SK-N-SH treated with all-trans-retinoic acid at 6 μM for 48 hours (cell line): ENCODE measurements around the gene CCL4.

Experiments used
- ATAC-seq: fragments of 200-7000 bp; cut with Tn5 transposase; 3 replicates; pipeline ENCODE4 v1.9.1; 2020; ENCODE audit warnings: mild to moderate bottlenecking, moderate library complexity
- ARNTL ChIP-seq: fragments of 450-650 bp; formaldehyde crosslinking; IDR thresholded peaks from 2 replicates; pipeline ENCODE4 v1.5.0; 2020; ENCODE audit warnings: low read depth, mild to moderate bottlenecking, moderate library complexity, borderline replicate concordance
- BACH2 ChIP-seq: fragments of 250-450 bp; sonication (Bioruptor Pico); IDR thresholded peaks from 2 replicates; pipeline ENCODE4 v1.9.0; 2021; ENCODE audit warnings: mild to moderate bottlenecking, borderline replicate concordance
- CSDC2 ChIP-seq: fragments of 250-450 bp; sonication (Bioruptor Pico); IDR thresholded peaks from 2 replicates; pipeline ENCODE4 v1.5.0; 2020; ENCODE audit warnings: mild to moderate bottlenecking, moderate library complexity
- ESRRG ChIP-seq: fragments of 250-450 bp; sonication (Bioruptor Pico); IDR thresholded peaks from 2 replicates; pipeline ENCODE4 v1.6.1; 2021; ENCODE audit warnings: mild to moderate bottlenecking
- GLIS3 ChIP-seq: fragments of 250-450 bp; sonication (Bioruptor Pico); IDR thresholded peaks from 2 replicates; pipeline ENCODE4 v1.5.0; 2020; ENCODE audit warnings: mild to moderate bottlenecking, moderate library complexity
- ISL1 ChIP-seq: fragments of 250-450 bp; sonication (Bioruptor Pico); IDR thresholded peaks from 2 replicates; pipeline ENCODE4 v2.1.2; 2022; ENCODE audit warnings: mild to moderate bottlenecking, moderate library complexity
- OSR1 ChIP-seq: fragments of 250-450 bp; sonication (Bioruptor Pico); IDR thresholded peaks from 2 replicates; pipeline ENCODE4 v1.8.0; 2022; ENCODE audit warnings: moderate library complexity, mild to moderate bottlenecking, inconsistent platforms
- PPARA ChIP-seq: fragments of 250-450 bp; sonication (Bioruptor Pico); IDR thresholded peaks from 2 replicates; pipeline ENCODE4 v1.5.0; 2020; ENCODE audit warnings: mild to moderate bottlenecking, borderline replicate concordance
- RARB ChIP-seq: fragments of 250-450 bp; sonication (Bioruptor Pico); IDR thresholded peaks from 2 replicates; pipeline ENCODE4 v1.8.0; 2021; ENCODE audit warnings: mild to moderate bottlenecking, moderate library complexity
- SNAI2 ChIP-seq: fragments of 250-450 bp; sonication (Bioruptor Pico); IDR thresholded peaks from 2 replicates; pipeline ENCODE4 v1.5.0; 2020; ENCODE audit warnings: mild to moderate bottlenecking, moderate library complexity
- TCF4 ChIP-seq: fragments of 250-450 bp; sonication (Bioruptor Pico); IDR thresholded peaks from 2 replicates; pipeline ENCODE4 v1.8.0; 2021; ENCODE audit warnings: mild to moderate bottlenecking, moderate library complexity, borderline replicate concordance
- TOX ChIP-seq: fragments of 250-450 bp; sonication (Bioruptor Pico); IDR thresholded peaks from 2 replicates; pipeline ENCODE4 v1.8.0; 2021; ENCODE audit warnings: mild to moderate bottlenecking, moderate library complexity, borderline replicate concordance
- ZC3H10 ChIP-seq: fragments of 250-450 bp; sonication (Bioruptor Pico); IDR thresholded peaks from 2 replicates; pipeline ENCODE4 v1.5.1; 2021; ENCODE audit warnings: mild to moderate bottlenecking, moderate library complexity
- ZFP3 ChIP-seq: fragments of 250-450 bp; sonication (Bioruptor Pico); IDR thresholded peaks from 2 replicates; pipeline ENCODE4 v1.5.0; 2020; ENCODE audit warnings: mild to moderate bottlenecking, moderate library complexity
- ZFP30 ChIP-seq: fragments of 450-650 bp; formaldehyde crosslinking; IDR thresholded peaks from 2 replicates; pipeline ENCODE4 v1.5.0; 2022; ENCODE audit warnings: mild to moderate bottlenecking, moderate library complexity
- ZNF565 ChIP-seq: fragments of 450-650 bp; formaldehyde crosslinking; conservative IDR thresholded peaks from 2 replicates; pipeline ENCODE4 v1.5.0; 2020; ENCODE audit warnings: low read depth, mild to moderate bottlenecking, moderate library complexity
- ZNF70 ChIP-seq: fragments of 450-650 bp; formaldehyde crosslinking; IDR thresholded peaks from 2 replicates; pipeline ENCODE4 v1.5.0; 2020; ENCODE audit warnings: mild to moderate bottlenecking, moderate library complexity
- ZNF8 ChIP-seq: fragments of 450-650 bp; formaldehyde crosslinking; IDR thresholded peaks from 2 replicates; pipeline ENCODE4 v1.5.0; 2020; ENCODE audit warnings: mild to moderate bottlenecking, moderate library complexity
- TF ChIP-seq, protein P1 (sequence below): fragments of 250-450 bp; sonication (Bioruptor Pico); IDR thresholded peaks from 2 replicates; pipeline ENCODE4 v1.8.0; 2021; ENCODE audit warnings: low read depth, mild to moderate bottlenecking, moderate library complexity, borderline replicate concordance
- TF ChIP-seq, protein P2 (sequence below): fragments of 250-450 bp; sonication (Bioruptor Pico); IDR thresholded peaks from 2 replicates; pipeline ENCODE4 v1.5.1; 2021; ENCODE audit warnings: mild to moderate bottlenecking, moderate library complexity
- TF ChIP-seq, protein P3 (sequence below): fragments of 250-450 bp; sonication (Bioruptor Pico); IDR thresholded peaks from 2 replicates; pipeline ENCODE4 v1.8.0; 2020; ENCODE audit warnings: mild to moderate bottlenecking, moderate library complexity, borderline replicate concordance
- TF ChIP-seq, protein P4 (sequence below): fragments of 250-450 bp; sonication (Bioruptor Pico); IDR thresholded peaks from 2 replicates; pipeline ENCODE4 v1.5.0; 2020; ENCODE audit warnings: mild to moderate bottlenecking, moderate library complexity

CCL4 gene

DNA sequence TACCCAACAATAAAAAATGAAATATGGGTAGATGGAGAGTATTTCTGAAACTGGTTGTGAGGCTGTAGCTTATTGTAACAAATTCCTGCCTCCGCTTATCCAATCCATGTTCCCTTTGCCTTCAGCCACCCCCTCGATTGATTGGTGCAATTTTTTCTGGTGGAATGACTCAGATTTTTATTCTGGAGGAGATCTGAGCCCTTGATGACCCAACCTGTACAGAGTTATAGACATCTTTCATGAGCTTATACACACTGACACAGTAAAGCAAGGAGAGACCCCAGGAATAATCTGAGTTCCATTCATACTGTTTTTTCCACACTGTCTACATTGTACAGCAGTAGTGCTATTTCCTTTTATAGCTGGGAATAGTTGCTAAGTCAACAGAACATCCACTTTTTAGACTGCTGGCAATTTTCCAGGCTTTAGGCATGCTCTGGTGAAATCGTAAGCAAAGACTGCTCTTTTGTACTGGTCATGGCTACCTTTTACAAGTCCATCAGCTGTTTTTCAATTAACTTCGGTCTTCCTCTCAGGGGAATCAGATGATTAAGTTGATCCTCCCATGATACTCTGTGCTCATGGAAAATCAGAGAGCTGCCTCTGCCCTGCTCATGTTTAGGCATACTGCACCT lies 30.1 kb downstream of the CCL4 start:
- TF ChIP-seq ZNF565 (CRISPR knock-in tag) = no peak
- TF ChIP-seq, protein P1, sequence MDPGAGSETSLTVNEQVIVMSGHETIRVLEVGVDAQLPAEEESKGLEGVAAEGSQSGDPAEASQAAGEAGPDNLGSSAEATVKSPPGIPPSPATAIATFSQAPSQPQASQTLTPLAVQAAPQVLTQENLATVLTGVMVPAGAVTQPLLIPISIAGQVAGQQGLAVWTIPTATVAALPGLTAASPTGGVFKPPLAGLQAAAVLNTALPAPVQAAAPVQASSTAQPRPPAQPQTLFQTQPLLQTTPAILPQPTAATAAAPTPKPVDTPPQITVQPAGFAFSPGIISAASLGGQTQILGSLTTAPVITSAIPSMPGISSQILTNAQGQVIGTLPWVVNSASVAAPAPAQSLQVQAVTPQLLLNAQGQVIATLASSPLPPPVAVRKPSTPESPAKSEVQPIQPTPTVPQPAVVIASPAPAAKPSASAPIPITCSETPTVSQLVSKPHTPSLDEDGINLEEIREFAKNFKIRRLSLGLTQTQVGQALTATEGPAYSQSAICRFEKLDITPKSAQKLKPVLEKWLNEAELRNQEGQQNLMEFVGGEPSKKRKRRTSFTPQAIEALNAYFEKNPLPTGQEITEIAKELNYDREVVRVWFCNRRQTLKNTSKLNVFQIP (CRISPR knock-in tag) = no peak
- no peak for TF ChIP-seq ZFP3 (CRISPR knock-in tag)
- no peak for TF ChIP-seq OSR1 (CRISPR knock-in tag)
- no peak for TF ChIP-seq ARNTL (CRISPR knock-in tag)
- no peak for TF ChIP-seq BACH2 (CRISPR knock-in tag)
- TF ChIP-seq GLIS3 (CRISPR knock-in tag) = no peak
- TF ChIP-seq ZNF8 (CRISPR knock-in tag) = no peak
- TF ChIP-seq ZC3H10 (CRISPR knock-in tag) = no peak
- TF ChIP-seq, protein P2, sequence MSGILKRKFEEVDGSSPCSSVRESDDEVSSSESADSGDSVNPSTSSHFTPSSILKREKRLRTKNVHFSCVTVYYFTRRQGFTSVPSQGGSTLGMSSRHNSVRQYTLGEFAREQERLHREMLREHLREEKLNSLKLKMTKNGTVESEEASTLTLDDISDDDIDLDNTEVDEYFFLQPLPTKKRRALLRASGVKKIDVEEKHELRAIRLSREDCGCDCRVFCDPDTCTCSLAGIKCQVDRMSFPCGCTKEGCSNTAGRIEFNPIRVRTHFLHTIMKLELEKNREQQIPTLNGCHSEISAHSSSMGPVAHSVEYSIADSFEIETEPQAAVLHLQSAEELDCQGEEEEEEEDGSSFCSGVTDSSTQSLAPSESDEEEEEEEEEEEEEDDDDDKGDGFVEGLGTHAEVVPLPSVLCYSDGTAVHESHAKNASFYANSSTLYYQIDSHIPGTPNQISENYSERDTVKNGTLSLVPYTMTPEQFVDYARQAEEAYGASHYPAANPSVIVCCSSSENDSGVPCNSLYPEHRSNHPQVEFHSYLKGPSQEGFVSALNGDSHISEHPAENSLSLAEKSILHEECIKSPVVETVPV (CRISPR knock-in tag) = no peak
- TF ChIP-seq CSDC2 (CRISPR knock-in tag) = no peak
- TF ChIP-seq, protein P3, sequence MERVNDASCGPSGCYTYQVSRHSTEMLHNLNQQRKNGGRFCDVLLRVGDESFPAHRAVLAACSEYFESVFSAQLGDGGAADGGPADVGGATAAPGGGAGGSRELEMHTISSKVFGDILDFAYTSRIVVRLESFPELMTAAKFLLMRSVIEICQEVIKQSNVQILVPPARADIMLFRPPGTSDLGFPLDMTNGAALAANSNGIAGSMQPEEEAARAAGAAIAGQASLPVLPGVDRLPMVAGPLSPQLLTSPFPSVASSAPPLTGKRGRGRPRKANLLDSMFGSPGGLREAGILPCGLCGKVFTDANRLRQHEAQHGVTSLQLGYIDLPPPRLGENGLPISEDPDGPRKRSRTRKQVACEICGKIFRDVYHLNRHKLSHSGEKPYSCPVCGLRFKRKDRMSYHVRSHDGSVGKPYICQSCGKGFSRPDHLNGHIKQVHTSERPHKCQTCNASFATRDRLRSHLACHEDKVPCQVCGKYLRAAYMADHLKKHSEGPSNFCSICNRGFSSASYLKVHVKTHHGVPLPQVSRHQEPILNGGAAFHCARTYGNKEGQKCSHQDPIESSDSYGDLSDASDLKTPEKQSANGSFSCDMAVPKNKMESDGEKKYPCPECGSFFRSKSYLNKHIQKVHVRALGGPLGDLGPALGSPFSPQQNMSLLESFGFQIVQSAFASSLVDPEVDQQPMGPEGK = no peak
- TF ChIP-seq ISL1 = no peak
- no peak for TF ChIP-seq SNAI2 (CRISPR knock-in tag)
- no peak for TF ChIP-seq PPARA
- TF ChIP-seq RARB (CRISPR knock-in tag) = no peak
- TF ChIP-seq ESRRG = no peak
- TF ChIP-seq, protein P4, sequence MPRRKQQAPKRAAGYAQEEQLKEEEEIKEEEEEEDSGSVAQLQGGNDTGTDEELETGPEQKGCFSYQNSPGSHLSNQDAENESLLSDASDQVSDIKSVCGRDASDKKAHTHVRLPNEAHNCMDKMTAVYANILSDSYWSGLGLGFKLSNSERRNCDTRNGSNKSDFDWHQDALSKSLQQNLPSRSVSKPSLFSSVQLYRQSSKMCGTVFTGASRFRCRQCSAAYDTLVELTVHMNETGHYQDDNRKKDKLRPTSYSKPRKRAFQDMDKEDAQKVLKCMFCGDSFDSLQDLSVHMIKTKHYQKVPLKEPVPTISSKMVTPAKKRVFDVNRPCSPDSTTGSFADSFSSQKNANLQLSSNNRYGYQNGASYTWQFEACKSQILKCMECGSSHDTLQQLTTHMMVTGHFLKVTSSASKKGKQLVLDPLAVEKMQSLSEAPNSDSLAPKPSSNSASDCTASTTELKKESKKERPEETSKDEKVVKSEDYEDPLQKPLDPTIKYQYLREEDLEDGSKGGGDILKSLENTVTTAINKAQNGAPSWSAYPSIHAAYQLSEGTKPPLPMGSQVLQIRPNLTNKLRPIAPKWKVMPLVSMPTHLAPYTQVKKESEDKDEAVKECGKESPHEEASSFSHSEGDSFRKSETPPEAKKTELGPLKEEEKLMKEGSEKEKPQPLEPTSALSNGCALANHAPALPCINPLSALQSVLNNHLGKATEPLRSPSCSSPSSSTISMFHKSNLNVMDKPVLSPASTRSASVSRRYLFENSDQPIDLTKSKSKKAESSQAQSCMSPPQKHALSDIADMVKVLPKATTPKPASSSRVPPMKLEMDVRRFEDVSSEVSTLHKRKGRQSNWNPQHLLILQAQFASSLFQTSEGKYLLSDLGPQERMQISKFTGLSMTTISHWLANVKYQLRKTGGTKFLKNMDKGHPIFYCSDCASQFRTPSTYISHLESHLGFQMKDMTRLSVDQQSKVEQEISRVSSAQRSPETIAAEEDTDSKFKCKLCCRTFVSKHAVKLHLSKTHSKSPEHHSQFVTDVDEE (CRISPR knock-in tag) = no peak
- TF ChIP-seq ZNF70 = no peak
- no peak for TF ChIP-seq TOX (CRISPR knock-in tag)
- no peak for ATAC-seq

DNA sequence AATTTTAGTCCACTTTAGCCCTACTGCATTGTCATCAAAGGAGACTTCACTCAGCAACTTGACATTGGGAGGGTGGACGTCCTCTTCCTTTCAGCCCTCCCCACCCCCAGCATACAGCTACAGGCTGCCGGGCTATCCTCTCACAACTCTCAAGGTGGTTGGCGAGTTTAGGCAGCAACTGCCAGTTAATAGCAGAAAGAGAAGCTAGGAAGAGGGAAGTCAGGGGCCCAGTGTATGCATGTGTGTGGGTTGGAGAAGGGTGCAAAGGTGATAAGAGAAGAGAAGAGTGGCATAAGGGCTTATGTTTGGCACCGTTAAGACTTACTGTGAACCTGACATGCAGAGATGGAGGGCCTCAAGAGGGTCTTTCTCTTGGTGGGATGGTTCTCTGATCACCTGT lies 31.8 kb downstream of the CCL4 start:
- no peak for ATAC-seq
- no peak for TF ChIP-seq ARNTL (CRISPR knock-in tag)
- no peak for TF ChIP-seq ISL1
- no peak for TF ChIP-seq GLIS3 (CRISPR knock-in tag)
- TF ChIP-seq RARB (CRISPR knock-in tag) = no peak
- no peak for TF ChIP-seq ZFP30 (CRISPR knock-in tag)
- no peak for TF ChIP-seq ZNF565 (CRISPR knock-in tag)
- TF ChIP-seq, protein P1 (CRISPR knock-in tag) = no peak
- TF ChIP-seq BACH2 (CRISPR knock-in tag) = no peak
- no peak for TF ChIP-seq TOX (CRISPR knock-in tag)
- TF ChIP-seq SNAI2 (CRISPR knock-in tag) = no peak
- TF ChIP-seq ZFP3 (CRISPR knock-in tag) = no peak
- TF ChIP-seq TCF4 (CRISPR knock-in tag) = no peak
- TF ChIP-seq, protein P3 = no peak
- no peak for TF ChIP-seq PPARA
- TF ChIP-seq OSR1 (CRISPR knock-in tag) = no peak
- TF ChIP-seq CSDC2 (CRISPR knock-in tag) = no peak
